Measurements from ENCODE around the gene GALNT4. TPM values are rescaled to one million over a fixed set of nuclear protein-coding genes. Genes with fewer than 3 reads are reported as not detected.

GALNT4 gene
- total RNA-seq, 1 experiment from 2014 or later = 7.2 TPM

GRCh38 chr12:89540586-89540985 lies 16.0 kb upstream of the GALNT4 start:
- ChIA-PET POLR2A (no interaction called here), CTCF (no interaction called here)
- H3K4me3 ChIP-seq (ENCODE audit: low read depth, low read length) = no peak overlapping the region
- Mint-ChIP-seq H3K27ac (ENCODE audit: unreplicated experiment) (peak overlapping the region; percentile 49), H3K27me3 (ENCODE audit: insufficient read depth, unreplicated experiment) (no peaks in the 10 kb centered on the region), H3K4me3 (ENCODE audit: unreplicated experiment) (no peak overlapping the region), H3K9me3 (ENCODE audit: unreplicated experiment) (no peaks in the 10 kb centered on the region), H3K36me3 (ENCODE audit: insufficient read depth, unreplicated experiment) (no peaks in the 10 kb centered on the region), H3K4me1 (ENCODE audit: low read depth, unreplicated experiment) (peaks cover 28% of the 10 kb centered on the region)
- intact Hi-C loops (cut with micrococcal nuclease; ENCODE audit: unreplicated experiment) = loop anchor here (5.0 to 10.0 kb wide), 5 partner anchors 107 to 1314 kb away; no protein-coding TSS in a partner anchor
- DNase-seq = peak in 1 of 2 experiments; percentile 22
- no peaks in the 10 kb centered on the region for H3K9me3 ChIP-seq
- H3K27me3 ChIP-seq (replicated peaks; ENCODE audit: control insufficient read depth, insufficient read depth, low read length) = no peaks in the 10 kb centered on the region
- H3K36me3 ChIP-seq (ENCODE audit: control insufficient read depth, insufficient read depth, low read length) = no peaks in the 10 kb centered on the region; the same call in 1 of the 2 replicates
- no TSS peak for BruUV-seq (replicated peaks)
- no peak for TF ChIP-seq CTCF (IDR thresholded peaks at IDR 0.05; ENCODE audit: insufficient read depth in 1 of 2, low read depth in 1 of 2, low read length in 1 of 2, severe bottlenecking in 1 of 2, unreplicated experiment in 1 of 2)
- peaks cover 41% of the 10 kb centered on the region for H3K4me1 ChIP-seq

DNA sequence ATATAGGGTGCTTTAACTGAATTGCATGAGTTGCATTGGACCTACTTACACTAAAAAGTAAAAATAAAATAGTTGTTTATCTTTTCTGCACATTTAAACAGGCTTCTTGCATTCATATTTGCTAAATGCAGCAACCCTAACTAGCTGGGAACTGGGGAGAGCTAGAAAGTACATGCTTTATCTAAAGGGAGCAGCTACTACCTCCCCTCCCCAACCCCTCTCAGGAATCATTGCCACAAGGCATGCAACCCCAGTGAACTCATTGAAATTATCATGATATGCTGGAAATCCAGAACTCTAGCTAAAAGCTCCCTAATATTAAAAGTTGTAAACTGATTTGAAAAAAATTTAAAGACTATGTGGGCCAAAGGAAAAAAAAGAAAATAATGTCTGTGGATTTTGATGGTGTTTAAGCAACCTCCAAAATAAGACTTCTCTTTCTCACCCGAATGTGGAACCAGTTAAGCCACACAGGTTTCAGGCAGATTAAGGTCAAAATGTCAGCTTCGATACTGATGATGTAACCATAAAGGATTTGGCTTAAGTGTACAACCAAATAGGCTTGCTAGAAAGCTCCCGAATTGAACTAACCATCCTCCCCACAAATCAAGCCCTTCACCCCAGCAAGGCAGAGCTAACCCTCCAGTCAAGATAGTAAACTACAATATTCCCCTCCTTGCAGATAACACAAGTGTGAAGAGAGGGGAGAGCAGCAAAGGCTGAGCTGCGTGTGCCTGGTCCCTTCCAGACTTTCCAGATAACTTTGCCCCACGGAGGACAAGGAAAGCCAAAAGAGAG lies 15.0 kb upstream of the GALNT4 start:
- Mint-ChIP-seq H3K27me3 (ENCODE audit: insufficient read depth, unreplicated experiment) (no peaks in the 10 kb centered on the region), H3K27ac (ENCODE audit: unreplicated experiment) (no peak overlapping the region), H3K36me3 (ENCODE audit: insufficient read depth, unreplicated experiment) (no peaks in the 10 kb centered on the region), H3K4me3 (ENCODE audit: unreplicated experiment) (no peak overlapping the region), H3K4me1 (ENCODE audit: low read depth, unreplicated experiment) (peaks cover 28% of the 10 kb centered on the region), H3K9me3 (ENCODE audit: unreplicated experiment) (no peaks in the 10 kb centered on the region)
- Histone ChIP-seq H3K27me3 (replicated peaks; ENCODE audit: control insufficient read depth, insufficient read depth, low read length) (no peaks in the 10 kb centered on the region), H3K4me3 (ENCODE audit: low read depth, low read length) (no peak overlapping the region), H3K36me3 (ENCODE audit: control insufficient read depth, insufficient read depth, low read length) (no peaks in the 10 kb centered on the region; the same call in 1 of the 2 replicates), H3K9me3 (no peaks in the 10 kb centered on the region), H3K4me1 (peaks cover 41% of the 10 kb centered on the region)
- BruUV-seq (replicated peaks) = no TSS peak
- no peak for DNase-seq
- POLR2A ChIA-PET = no interaction called here
- no peak for TF ChIP-seq CTCF (IDR thresholded peaks at IDR 0.05; ENCODE audit: insufficient read depth in 1 of 2, low read depth in 1 of 2, low read length in 1 of 2, severe bottlenecking in 1 of 2, unreplicated experiment in 1 of 2)
- CTCF ChIA-PET = interaction anchor here (0.9 kb wide), 1 partner anchor 236 kb away, joined by 3 read pairs; no protein-coding TSS in a partner anchor
- intact Hi-C loops (cut with micrococcal nuclease; ENCODE audit: unreplicated experiment) = loop anchor here (5.0 to 10.0 kb wide), 5 partner anchors 108 to 1315 kb away; no protein-coding TSS in a partner anchor

DNA sequence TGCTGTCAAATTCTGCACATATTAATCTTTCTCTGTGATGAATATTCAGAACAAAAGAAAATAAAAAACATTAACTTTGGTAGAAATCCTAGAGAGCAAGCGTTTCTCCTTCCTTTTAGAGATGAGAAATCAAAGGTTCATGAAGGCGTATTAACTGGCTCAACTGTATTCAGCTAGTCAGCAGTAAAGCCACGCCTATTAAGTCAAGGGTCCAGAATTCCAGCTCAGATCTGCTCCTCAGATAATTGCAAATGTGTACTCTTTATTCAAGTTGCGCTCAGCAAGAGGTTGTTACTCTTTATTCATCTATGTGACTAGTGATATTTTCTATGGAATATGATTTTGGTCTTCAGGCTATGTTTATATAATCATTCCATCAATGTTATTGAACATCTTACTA lies 14.3 kb upstream of the GALNT4 start:
- no peak overlapping the region for H3K4me3 ChIP-seq (ENCODE audit: low read depth, low read length)
- no TSS peak for BruUV-seq (replicated peaks)
- peaks cover 28% of the 10 kb centered on the region for H3K4me1 Mint-ChIP-seq (ENCODE audit: low read depth, unreplicated experiment)
- no peaks in the 10 kb centered on the region for H3K9me3 Mint-ChIP-seq (ENCODE audit: unreplicated experiment)
- H3K4me1 ChIP-seq = peaks cover 41% of the 10 kb centered on the region
- no peaks in the 10 kb centered on the region for H3K27me3 Mint-ChIP-seq (ENCODE audit: insufficient read depth, unreplicated experiment)
- POLR2A ChIA-PET = no interaction called here
- CTCF ChIA-PET = interaction anchor here (0.9 kb wide), 1 partner anchor 237 kb away, joined by 3 read pairs; no protein-coding TSS in a partner anchor
- no peaks in the 10 kb centered on the region; the same call in 1 of the 2 replicates for H3K36me3 ChIP-seq (ENCODE audit: control insufficient read depth, insufficient read depth, low read length)
- H3K27ac Mint-ChIP-seq (ENCODE audit: unreplicated experiment) = no peak overlapping the region
- H3K36me3 Mint-ChIP-seq (ENCODE audit: insufficient read depth, unreplicated experiment) = no peaks in the 10 kb centered on the region
- no peaks in the 10 kb centered on the region for H3K27me3 ChIP-seq (replicated peaks; ENCODE audit: control insufficient read depth, insufficient read depth, low read length)
- H3K9me3 ChIP-seq = no peaks in the 10 kb centered on the region
- DNase-seq = no peak
- intact Hi-C loops (cut with micrococcal nuclease; ENCODE audit: unreplicated experiment) = no loop called here
- H3K4me3 Mint-ChIP-seq (ENCODE audit: unreplicated experiment) = no peak overlapping the region
- no peak for TF ChIP-seq CTCF (IDR thresholded peaks at IDR 0.05; ENCODE audit: insufficient read depth in 1 of 2, low read depth in 1 of 2, low read length in 1 of 2, severe bottlenecking in 1 of 2, unreplicated experiment in 1 of 2)
